Thyroid gland (tissue), 4 donors: ENCODE results near the gene SPOCK1.

Experiments used
- CTCF ChIP-seq, 6 experiments: fragments of 200-600 bp in 3 of 6; fragments of 450-650 bp in 3 of 6; sonication (generic) in 3 of 6; IDR thresholded peaks; one replicate each; pipeline ENCODE4 v1.5.1; 2016 to 2019; ENCODE audit warnings: antibody characterized with exemption in 6 of 6, mild to moderate bottlenecking in 2 of 6, inconsistent platforms in 1 of 6, moderate library complexity in 1 of 6
- POLR2A ChIP-seq, 2 donors: fragments of 450-650 bp; IDR thresholded peaks; one replicate each; pipeline ENCODE4 v1.6.1; 2017; ENCODE audit warnings: antibody characterized with exemption in 2 of 2, mild to moderate bottlenecking in 2 of 2, moderate library complexity in 1 of 2

- no peak for TF ChIP-seq CTCF (IDR thresholded peaks at IDR 0.05)
- no peak for TF ChIP-seq POLR2A (IDR thresholded peaks at IDR 0.05)
Observed at GRCh38 chr5:136985785-136986475, 513.2 kb downstream of the SPOCK1 start.
